Measurements from ENCODE around the gene DCST2.

DCST2 gene

GRCh38 chr1:155034318-155035208 is 982 bp upstream of the DCST2 start:
- no peak overlapping the region for H3K4me3 ChIP-seq (ENCODE audit: low read length)
- TF ChIP-seq ZNF274 (IDR thresholded peaks at IDR 0.05; ENCODE audit: low read depth, low read length): no peak

GRCh38 chr1:155032886-155033285 is 695 bp downstream of the DCST2 start:
- H3K4me3 ChIP-seq (ENCODE audit: low read length): no peak overlapping the region
- TF ChIP-seq ZNF274 (IDR thresholded peaks at IDR 0.05; ENCODE audit: low read depth, low read length): no peak

- no peak for TF ChIP-seq ZNF274 (IDR thresholded peaks at IDR 0.05; ENCODE audit: low read depth, low read length)
- H3K4me3 ChIP-seq (ENCODE audit: low read length): no peak overlapping the region
Observed at GRCh38 chr1:155030899-155031298, 2.7 kb downstream of the DCST2 start.

GRCh38 chr1:155030243-155030795 is 3.3 kb downstream of the DCST2 start:
- TF ChIP-seq ZNF274 (IDR thresholded peaks at IDR 0.05; ENCODE audit: low read depth, low read length): no peak
- no peak overlapping the region for H3K4me3 ChIP-seq (ENCODE audit: low read length)

GRCh38 chr1:155029513-155030242 is 3.9 kb downstream of the DCST2 start:
- no peak for TF ChIP-seq ZNF274 (IDR thresholded peaks at IDR 0.05; ENCODE audit: low read depth, low read length)
- H3K4me3 ChIP-seq (ENCODE audit: low read length): no peak overlapping the region

GRCh38 chr1:155026588-155026987 is 7.0 kb downstream of the DCST2 start:
- no peak overlapping the region for H3K4me3 ChIP-seq (ENCODE audit: low read length)
- no peak for TF ChIP-seq ZNF274 (IDR thresholded peaks at IDR 0.05; ENCODE audit: low read depth, low read length)

GRCh38 chr1:155026154-155026553 is 7.4 kb downstream of the DCST2 start:
- no peak for TF ChIP-seq ZNF274 (IDR thresholded peaks at IDR 0.05; ENCODE audit: low read depth, low read length)
- no peak overlapping the region for H3K4me3 ChIP-seq (ENCODE audit: low read length)

- TF ChIP-seq ZNF274 (IDR thresholded peaks at IDR 0.05; ENCODE audit: low read depth, low read length): no peak
- H3K4me3 ChIP-seq (ENCODE audit: low read length): no peak overlapping the region
Observed at GRCh38 chr1:155024315-155024714, 9.3 kb downstream of the DCST2 start.

- H3K4me3 ChIP-seq (ENCODE audit: low read length): no peak overlapping the region
- TF ChIP-seq ZNF274 (IDR thresholded peaks at IDR 0.05; ENCODE audit: low read depth, low read length): no peak
Observed at GRCh38 chr1:155023627-155024026, 10.0 kb downstream of the DCST2 start.

- no peak for TF ChIP-seq ZNF274 (IDR thresholded peaks at IDR 0.05; ENCODE audit: low read depth, low read length)
Observed at GRCh38 chr1:155022927-155023236, 10.7 kb downstream of the DCST2 start.

GRCh38 chr1:155022136-155022926 is 11.2 kb downstream of the DCST2 start:
- no peak overlapping the region for H3K4me3 ChIP-seq (ENCODE audit: low read length)
- no peak for TF ChIP-seq ZNF274 (IDR thresholded peaks at IDR 0.05; ENCODE audit: low read depth, low read length)

More at GRCh38 chr1:155022927-155023236, 10.7 kb downstream of the DCST2 start:
- H3K4me3 ChIP-seq (ENCODE audit: low read length): no peak overlapping the region

GRCh38 chr1:155019377-155020245 is 14.0 kb downstream of the DCST2 start:
- no peak overlapping the region for H3K4me3 ChIP-seq (ENCODE audit: low read length)
- no peak for TF ChIP-seq ZNF274 (IDR thresholded peaks at IDR 0.05; ENCODE audit: low read depth, low read length)

GRCh38 chr1:155018617-155019348 is 14.8 kb downstream of the DCST2 start:
- no peak overlapping the region for H3K4me3 ChIP-seq (ENCODE audit: low read length)
- no peak for TF ChIP-seq ZNF274 (IDR thresholded peaks at IDR 0.05; ENCODE audit: low read depth, low read length)

Measured in GM08714 (cell line).